ENCODE measurements around the gene FBXL15. TPM values are rescaled to one million over a fixed set of nuclear protein-coding genes. Genes with fewer than 3 reads are reported as not detected.

Gene FBXL15
- total RNA-seq, 1 donor from 2014 or later, result 6.3 TPM

GRCh38 chr10:102411341-102412255, 9.0 kb upstream of the FBXL15 start:
- no peak for DNase-seq

DNA sequence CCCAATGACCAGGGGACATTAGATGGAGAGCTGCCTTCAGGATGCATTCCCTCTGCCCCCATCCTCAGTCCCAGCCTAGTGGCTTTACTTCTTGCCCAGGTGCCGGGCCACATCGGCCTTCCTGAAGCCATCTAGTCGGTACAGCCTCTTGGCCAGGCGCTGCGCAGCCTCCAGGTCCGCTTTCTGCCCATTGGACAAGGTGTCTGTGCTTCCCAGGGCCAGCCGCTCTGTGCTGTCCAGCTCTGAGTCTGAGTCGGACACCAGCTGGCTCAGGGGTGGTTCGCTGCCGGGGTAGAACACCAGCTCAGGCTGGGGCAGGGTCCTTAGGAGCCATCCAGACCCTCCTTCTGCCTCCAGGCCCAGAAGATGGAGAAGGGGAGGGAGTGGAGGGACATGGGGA, 8.3 kb upstream of the FBXL15 start:
- no peak for DNase-seq

GRCh38 chr10:102413053-102413705, 7.5 kb upstream of the FBXL15 start:
- no peak for DNase-seq

- DNase-seq, result no peak
Observed at GRCh38 chr10:102413806-102414561, 6.7 kb upstream of the FBXL15 start.

DNA sequence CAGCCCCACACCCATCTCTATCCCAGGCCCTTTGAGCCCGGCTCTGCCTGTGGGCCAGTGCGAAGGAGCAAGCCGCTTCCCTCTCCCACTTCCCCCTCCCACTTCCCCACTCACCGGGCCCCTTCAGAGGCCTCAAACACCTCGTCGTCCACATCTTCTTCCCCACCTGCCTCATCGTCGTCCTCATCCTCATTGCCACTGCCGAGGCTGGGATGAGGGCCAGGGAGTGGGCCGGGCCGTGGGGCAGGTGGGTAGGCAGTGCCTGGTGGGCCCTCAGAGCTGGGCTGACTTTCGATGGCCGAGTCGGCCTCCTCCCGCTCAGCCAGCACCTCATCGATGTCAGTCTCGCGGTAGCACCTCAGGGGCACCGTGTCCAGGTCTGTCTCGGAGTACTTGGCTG, 5.9 kb upstream of the FBXL15 start:
- no peak for DNase-seq

- DNase-seq, result no peak
Observed at GRCh38 chr10:102416283-102416682, 4.4 kb upstream of the FBXL15 start.

DNA sequence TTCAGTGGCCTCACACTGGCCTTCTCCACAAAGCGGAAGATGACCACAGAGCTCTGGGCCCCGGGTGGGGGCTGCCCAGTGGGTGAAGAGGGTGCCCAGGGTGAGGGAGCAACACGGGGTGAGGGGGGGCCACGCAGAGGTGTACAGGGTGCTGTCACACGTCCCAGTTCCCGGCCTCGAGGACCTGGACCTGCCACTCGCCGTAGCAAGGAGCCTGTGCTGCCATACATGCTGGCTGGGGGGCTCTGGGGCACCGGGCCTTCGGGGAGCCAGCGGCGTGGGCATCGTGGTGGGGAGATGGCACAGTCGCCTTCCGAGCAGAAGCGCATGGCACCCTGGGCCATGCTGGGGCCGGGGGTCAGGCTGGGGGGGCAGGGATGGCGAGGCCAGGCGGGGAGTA, 3.9 kb upstream of the FBXL15 start:
- DNase-seq, result no peak

GRCh38 chr10:102418622-102419268, 1.9 kb upstream of the FBXL15 start, which contains the start of gene PSD:
TSS of gene PSD (minus strand) at chr10:102418785. CDS start at chr10:102417038, 1,747 bp downstream.
- DNase-seq, result no peak

GRCh38 chr10:102419269-102420180, 1.1 kb upstream of the FBXL15 start:
- DNase-seq, result peak; percentile 81

DNA sequence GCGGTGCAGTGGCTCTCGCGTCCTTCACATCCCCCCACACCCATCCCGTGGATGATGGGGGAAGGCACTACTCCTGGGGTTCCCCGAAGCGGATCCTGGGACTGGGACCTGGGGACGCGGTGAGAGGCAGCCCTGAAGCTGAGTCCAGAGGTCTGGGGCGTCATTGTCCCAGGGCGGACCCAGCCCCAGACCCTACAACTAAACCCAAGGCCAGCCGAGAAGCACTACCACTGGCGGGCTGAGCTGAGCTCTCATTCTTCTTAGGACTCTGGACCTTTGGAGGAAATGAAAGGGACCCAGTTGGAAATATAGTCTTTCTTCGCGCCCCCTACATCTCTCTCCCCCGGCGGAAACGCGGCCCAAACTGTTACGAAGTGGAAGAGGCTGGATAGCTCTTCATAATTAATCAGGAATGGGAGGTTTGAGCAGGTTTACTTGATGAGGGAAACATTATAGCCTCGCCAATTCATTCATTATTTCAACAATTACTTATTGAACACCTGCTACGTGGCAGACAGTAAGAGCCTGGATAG, 389 bp upstream of the FBXL15 start:
- no peak for DNase-seq

DNA sequence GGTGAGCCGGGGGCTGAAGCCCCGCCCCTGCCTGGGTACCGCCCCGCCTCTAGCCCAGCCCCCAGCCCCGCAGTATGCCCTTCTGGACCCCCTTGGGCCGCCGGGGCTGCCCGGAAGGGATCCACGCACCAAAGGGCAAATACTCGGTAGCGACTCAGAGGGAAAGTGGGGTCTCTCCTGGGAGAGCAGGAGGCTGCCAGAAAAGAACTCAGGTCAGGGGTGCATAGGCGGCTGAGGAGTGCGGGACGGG, 796 bp downstream of the FBXL15 start:
- no peak for DNase-seq

- no peak for DNase-seq
Observed at GRCh38 chr10:102421757-102422512, 1.3 kb downstream of the FBXL15 start.

DNA sequence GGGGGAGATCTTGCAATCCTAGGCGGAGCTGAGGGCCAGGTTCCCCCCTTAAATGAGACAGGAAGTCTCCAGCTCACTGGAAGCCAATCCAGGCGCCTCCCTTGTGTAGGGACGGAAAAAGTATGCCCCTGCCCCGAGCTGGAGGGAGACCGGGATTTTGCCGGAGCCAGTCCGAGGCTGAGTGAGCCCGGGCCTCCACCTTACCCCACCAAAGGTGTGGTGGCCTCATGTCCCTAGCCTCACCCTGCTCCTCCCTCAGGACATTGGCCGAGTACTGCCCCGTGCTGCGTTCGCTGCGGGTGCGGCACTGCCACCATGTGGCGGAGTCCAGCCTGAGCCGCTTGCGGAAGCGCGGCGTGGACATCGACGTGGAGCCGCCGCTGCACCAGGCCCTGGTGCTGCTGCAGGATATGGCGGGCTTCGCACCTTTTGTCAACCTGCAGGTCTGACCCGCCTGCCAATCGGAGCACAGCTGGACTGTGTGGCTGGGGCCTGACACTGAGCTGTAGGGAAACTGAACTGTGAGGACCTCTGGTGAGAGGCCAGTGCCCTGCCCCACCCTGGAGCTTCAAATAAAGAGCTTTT, 2.0 kb downstream of the FBXL15 start:
- DNase-seq, result peak; percentile 61

DNA sequence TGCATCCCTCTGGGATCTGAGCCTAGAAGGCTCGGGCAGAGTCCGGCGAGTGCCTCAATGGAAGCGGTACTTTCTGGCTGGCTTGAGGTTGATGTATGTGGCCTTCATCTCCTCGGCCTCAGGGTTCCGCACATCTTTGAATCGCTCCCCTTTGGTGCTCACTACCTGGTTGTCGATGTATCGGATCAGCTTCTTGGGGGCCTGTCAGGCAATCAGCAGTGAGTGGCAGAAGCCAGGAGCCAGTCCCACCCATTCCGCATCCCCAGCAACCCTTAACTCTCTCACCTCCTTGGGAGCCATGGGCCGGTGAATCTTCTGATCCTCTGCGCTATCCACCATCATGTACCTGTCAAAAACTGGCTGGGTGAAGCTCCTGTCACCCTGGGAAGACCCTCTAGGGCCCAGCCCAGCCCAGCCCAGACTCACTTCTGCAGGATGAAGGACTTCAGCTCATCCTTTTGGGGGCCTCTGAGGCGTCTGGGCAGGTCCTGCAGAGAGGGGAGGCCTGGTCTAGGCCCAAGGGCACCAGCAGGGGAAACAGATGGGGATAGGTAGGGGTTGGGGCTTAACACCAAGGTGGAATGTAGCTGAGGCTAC, 2.8 kb downstream of the FBXL15 start:
- no peak for DNase-seq

DNA sequence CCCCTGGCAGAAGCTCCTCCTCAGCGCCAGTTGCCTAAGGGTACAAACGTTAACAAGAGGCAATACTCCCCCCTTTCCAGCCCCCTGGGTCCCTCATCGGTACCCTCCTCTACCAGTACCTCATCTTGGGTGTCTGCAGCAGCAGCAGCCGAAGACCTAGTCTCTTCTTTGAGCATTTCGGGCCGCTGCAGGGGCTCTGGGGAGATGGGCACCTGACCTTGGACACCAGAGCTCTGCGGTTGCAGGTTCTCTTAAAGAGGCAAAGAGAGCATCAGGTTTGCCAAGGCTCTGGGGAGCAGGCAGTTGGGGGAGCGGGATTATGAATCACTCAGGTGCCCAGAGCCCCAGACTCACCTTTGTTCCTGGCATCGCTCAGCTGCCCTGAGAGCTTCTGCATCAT, 3.5 kb downstream of the FBXL15 start:
- DNase-seq, result no peak

GRCh38 chr10:102424916-102425315, 4.3 kb downstream of the FBXL15 start:
- DNase-seq, result no peak

- no peak for DNase-seq
Observed at GRCh38 chr10:102425444-102425843, 4.8 kb downstream of the FBXL15 start.

- DNase-seq, result no peak
Observed at GRCh38 chr10:102426803-102427287, 6.2 kb downstream of the FBXL15 start.

DNA sequence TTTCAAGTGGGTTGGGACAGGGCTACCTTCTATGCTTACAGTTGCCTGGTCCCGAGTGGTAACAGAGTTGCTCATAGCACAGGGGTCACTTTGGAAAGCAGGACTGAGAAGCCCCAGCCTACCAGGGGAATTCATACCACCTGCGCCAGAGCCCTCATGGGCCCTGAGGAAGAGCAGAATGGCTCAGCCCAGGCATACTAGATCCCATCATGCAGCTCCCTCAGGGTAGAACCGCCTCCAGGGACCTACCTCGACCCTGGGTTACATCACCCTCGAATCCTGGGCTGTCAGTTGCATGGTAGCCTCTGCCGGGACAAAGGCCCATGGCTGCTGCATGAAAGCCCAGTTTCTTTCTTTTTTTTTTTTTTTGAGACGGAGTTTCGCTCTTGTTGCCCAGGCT, 8.8 kb downstream of the FBXL15 start:
- DNase-seq, result no peak
